Left lung (tissue), 10 donors: ENCODE measurements around the gene MN1. TPM values are rescaled to one million over a fixed set of nuclear protein-coding genes. Genes with fewer than 3 reads are reported as not detected.
A peak's percentile ranks its signal among the peaks of the same experiment; 100 is the strongest.

Experiments
- ATAC-seq: fragments of 200-7000 bp; cut with Tn5 transposase; one replicate; pipeline ENCODE4 v1.9.1; 2020; ENCODE audit warnings: moderate library complexity
- DNase-seq, 4 donors: peaks; one replicate each; pipeline ENCODE4 v3.0.0-alpha.2; 2013 to 2020
- H3K27ac ChIP-seq, 2 donors: fragments of 200-600 bp; sonication (generic) in 1 of 2; one replicate each; pipeline versions ENCODE4 v1.5.0 to v1.8.0; 2020 to 2021
- H3K27me3 ChIP-seq, 2 donors: fragments of 200-600 bp; sonication (generic) in 1 of 2; one replicate each; pipeline versions ENCODE4 v1.5.0 to v1.8.0; 2020 to 2021
- H3K36me3 ChIP-seq, 2 donors: fragments of 200-600 bp; sonication (generic) in 1 of 2; one replicate each; pipeline versions ENCODE4 v1.5.0 to v1.8.0; 2020 to 2021
- H3K4me1 ChIP-seq, 2 donors: fragments of 200-600 bp; one replicate each; pipeline ENCODE4 v1.8.0; 2021
- H3K4me3 ChIP-seq, 2 donors: fragments of 200-600 bp; sonication (generic) in 1 of 2; one replicate each; pipeline versions ENCODE4 v1.5.0 to v1.8.0; 2020 to 2021; ENCODE audit warnings: mild to moderate bottlenecking in 1 of 2
- H3K9me3 ChIP-seq, 2 donors: fragments of 200-600 bp; sonication (generic) in 1 of 2; one replicate each; pipeline versions ENCODE4 v1.5.0 to v1.8.0; 2020 to 2021
- CTCF ChIP-seq, 2 donors: fragments of 200-600 bp; sonication (generic) in 1 of 2; IDR thresholded peaks; one replicate each; pipeline versions ENCODE4 v1.5.0 to v1.8.0; 2021; ENCODE audit warnings: antibody characterized with exemption in 2 of 2
- intact Hi-C, 2 donors: fragments of 100-400 bp; cut with DNase I; formaldehyde crosslinking; loops; one replicate each; pipeline versions ENCODE4 v1.11.2 to v1.14.2; 2022
- polyA plus RNA-seq, 6 donors: library from polyadenylated mRNA; unstranded; fragments of 120-200 nt; gene quantifications; one replicate each; pipeline ENCODE4 v1.2.1, GENCODE V29; 2013; ENCODE audit not compliant: insufficient read length in 6 of 6
- total RNA-seq, 2 donors: library from RNA; stranded (reverse); fragmentation: NEBNext Ultra II Directional; extraction: Animal tissue kit (Norgen Biotek cat#: 25700); gene quantifications; one replicate each; pipeline ENCODE4 v1.2.1, GENCODE V29; 2021
- donor health status: DM: no; HTN: yes; CAD: no.
- donor health status: DM: no; HTN: no; CAD: no.

Gene MN1
- total and polyA plus RNA-seq, 8 donors, result 1.9 to 7.4 (median 3.3) TPM

GRCh38 chr22:27800250-27801201 lies 1.0 kb downstream of the MN1 start:
- peaks cover 8 to 41% of the 10 kb centered on the region in 2 donors for H3K4me1 ChIP-seq
- no peak for ATAC-seq
- H3K27me3 ChIP-seq, result peaks cover 22 to 88% of the 10 kb centered on the region in 2 donors
- peak overlapping the region; percentile 80 to 81 for H3K27ac ChIP-seq
- no peak for DNase-seq
- peaks cover 0 to 8% of the 10 kb centered on the region in 2 donors for H3K36me3 ChIP-seq
- H3K9me3 ChIP-seq, result no peaks in the 10 kb centered on the region
- peak overlapping the region; percentile 65 to 69 for H3K4me3 ChIP-seq
- intact Hi-C loops, result loop anchor here in 1 of 2 donors (10.0 kb wide), 1 partner anchor 396 kb away; no protein-coding TSS in a partner anchor
- TF ChIP-seq CTCF (IDR thresholded peaks at IDR 0.05), result no peak

- no peak for DNase-seq
- H3K36me3 ChIP-seq, result peaks cover 0 to 8% of the 10 kb centered on the region in 2 donors
- no peak for TF ChIP-seq CTCF (IDR thresholded peaks at IDR 0.05)
- H3K4me1 ChIP-seq, result peaks cover 8 to 41% of the 10 kb centered on the region in 2 donors
- H3K4me3 ChIP-seq, result peak overlapping the region; percentile 65 to 69
- no peak for ATAC-seq
- intact Hi-C loops, result loop anchor here in 1 of 2 donors (10.0 kb wide), 1 partner anchor 395 kb away; no protein-coding TSS in a partner anchor
- peaks cover 22 to 85% of the 10 kb centered on the region in 2 donors for H3K27me3 ChIP-seq
- H3K9me3 ChIP-seq, result no peaks in the 10 kb centered on the region
- no peak overlapping the region for H3K27ac ChIP-seq
Observed at GRCh38 chr22:27799827-27800249, 1.7 kb downstream of the MN1 start.

GRCh38 chr22:27799015-27799826 lies 2.3 kb downstream of the MN1 start:
- Histone ChIP-seq H3K4me3 (peak overlapping the region; percentile 65 to 69), H3K4me1 (peaks cover 8 to 41% of the 10 kb centered on the region in 2 donors), H3K9me3 (no peaks in the 10 kb centered on the region), H3K27ac (no peak overlapping the region), H3K36me3 (peaks cover 0 to 8% of the 10 kb centered on the region in 2 donors), H3K27me3 (peaks cover 22 to 78% of the 10 kb centered on the region in 2 donors)
- ATAC-seq, result no peak
- intact Hi-C loops, result no loop called here
- no peak for TF ChIP-seq CTCF (IDR thresholded peaks at IDR 0.05)
- no peak for DNase-seq

GRCh38 chr22:27798511-27799014 lies 3.0 kb downstream of the MN1 start:
- no peaks in the 10 kb centered on the region for H3K9me3 ChIP-seq
- no peak for ATAC-seq
- intact Hi-C loops, result no loop called here
- H3K4me3 ChIP-seq, result no peak overlapping the region
- peaks cover 8 to 41% of the 10 kb centered on the region in 2 donors for H3K4me1 ChIP-seq
- peaks cover 22 to 72% of the 10 kb centered on the region in 2 donors for H3K27me3 ChIP-seq
- DNase-seq, result no peak
- TF ChIP-seq CTCF (IDR thresholded peaks at IDR 0.05), result no peak
- H3K36me3 ChIP-seq, result peaks cover 0 to 8% of the 10 kb centered on the region in 2 donors
- H3K27ac ChIP-seq, result no peak overlapping the region
